Activated T-helper 1 cell treated with Interleukin-2 at 50 U/mL for 16 hours (primary cell): ENCODE data around the gene SLC35F1.

Experiments
- DNase-seq: peaks from one replicate; pipeline ENCODE4 v3.0.0-alpha.2; 2020; ENCODE audit warnings: low read depth

The SLC35F1 gene

GRCh38 chr6:118316796-118317384 is 409.8 kb downstream of the SLC35F1 start:
- DNase-seq: no peak

- no peak for DNase-seq
Observed at GRCh38 chr6:118317581-118318563, 410.8 kb downstream of the SLC35F1 start.

DNA sequence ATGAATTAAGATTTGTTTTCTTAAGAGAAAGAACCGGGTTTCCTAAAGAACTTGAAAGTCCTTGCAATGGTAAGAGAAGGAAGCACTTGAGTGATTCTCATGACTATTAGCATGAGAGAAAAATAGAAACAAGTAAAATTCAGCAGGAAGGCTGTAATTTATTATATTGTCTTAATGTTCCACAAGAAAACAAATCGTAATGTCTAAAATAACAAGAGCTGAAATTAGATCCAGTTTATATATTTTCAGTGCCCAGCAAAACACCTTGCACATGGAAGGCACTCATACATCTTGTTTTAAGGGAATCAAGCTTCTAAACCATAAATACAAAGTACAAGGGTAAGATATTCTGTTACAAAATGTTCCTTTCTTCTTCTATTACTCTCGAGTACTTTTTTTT is 411.6 kb downstream of the SLC35F1 start:
- DNase-seq: no peak

GRCh38 chr6:118319416-118319815 is 412.4 kb downstream of the SLC35F1 start:
- DNase-seq: no peak

- no peak for DNase-seq
Observed at GRCh38 chr6:118319894-118320649, 413.0 kb downstream of the SLC35F1 start.

- DNase-seq: no peak
Observed at GRCh38 chr6:118320652-118321051, 413.6 kb downstream of the SLC35F1 start.

- DNase-seq: no peak
Observed at GRCh38 chr6:118324116-118324515, 417.1 kb downstream of the SLC35F1 start.

GRCh38 chr6:118325220-118325860 is 418.3 kb downstream of the SLC35F1 start:
- DNase-seq: no peak

- no peak for DNase-seq
Observed at GRCh38 chr6:118326712-118327111, 419.6 kb downstream of the SLC35F1 start.

DNA sequence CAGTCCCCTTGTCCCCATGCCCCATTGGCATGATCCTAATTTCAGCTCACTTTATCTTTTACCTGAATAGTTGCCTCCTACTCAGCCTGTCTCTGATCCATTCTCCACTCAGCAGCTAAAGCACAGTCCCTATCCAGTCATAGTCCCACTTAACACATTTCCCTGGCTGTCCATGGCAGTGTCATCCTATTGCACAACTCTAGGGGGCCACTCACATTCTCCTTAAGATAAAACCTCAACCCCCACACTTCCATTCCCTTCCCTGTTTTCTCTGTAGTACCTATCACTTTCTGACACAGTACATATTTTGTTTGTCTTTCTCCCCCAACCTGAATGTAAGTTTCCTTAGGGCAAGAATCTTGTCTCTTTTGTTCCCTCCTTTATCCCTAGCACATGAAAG is 420.2 kb downstream of the SLC35F1 start:
- DNase-seq: no peak

DNA sequence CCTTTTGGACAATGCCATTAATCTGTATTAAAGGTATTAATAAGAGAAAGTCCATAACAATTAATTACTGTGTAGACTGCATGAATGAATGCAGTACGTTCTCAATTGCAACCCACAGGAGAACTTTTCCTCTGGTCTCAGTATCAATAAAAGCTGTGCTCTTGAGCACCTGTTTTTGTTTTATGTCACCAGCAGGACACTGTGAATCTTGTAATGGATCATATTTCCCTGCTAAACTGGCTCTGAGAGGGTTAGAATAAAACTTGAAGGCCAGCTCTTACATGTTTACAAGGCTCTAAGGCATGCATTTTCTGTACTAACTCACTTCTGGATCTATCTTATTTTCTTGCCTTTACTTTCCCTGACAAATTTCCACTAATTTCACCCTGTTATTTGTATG is 426.7 kb downstream of the SLC35F1 start:
- no peak for DNase-seq

DNA sequence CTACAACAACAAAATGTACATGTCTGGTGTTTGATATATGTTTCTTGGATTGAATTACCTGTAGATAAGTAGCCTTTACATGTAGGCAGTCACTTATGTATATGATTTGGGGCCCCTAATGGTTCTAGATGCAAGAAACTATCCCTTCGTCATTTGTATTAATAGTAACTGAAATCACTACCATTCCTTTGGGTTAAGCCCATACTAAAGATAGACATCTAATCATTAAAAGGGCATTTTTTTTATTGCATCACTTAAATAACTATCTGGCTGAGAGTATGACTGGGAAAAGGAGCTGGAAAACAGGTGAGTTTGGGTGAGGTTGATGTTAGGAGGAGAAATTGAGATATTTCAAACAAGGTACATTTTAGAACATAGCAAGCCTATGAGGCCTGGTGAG is 427.6 kb downstream of the SLC35F1 start:
- DNase-seq: no peak

DNA sequence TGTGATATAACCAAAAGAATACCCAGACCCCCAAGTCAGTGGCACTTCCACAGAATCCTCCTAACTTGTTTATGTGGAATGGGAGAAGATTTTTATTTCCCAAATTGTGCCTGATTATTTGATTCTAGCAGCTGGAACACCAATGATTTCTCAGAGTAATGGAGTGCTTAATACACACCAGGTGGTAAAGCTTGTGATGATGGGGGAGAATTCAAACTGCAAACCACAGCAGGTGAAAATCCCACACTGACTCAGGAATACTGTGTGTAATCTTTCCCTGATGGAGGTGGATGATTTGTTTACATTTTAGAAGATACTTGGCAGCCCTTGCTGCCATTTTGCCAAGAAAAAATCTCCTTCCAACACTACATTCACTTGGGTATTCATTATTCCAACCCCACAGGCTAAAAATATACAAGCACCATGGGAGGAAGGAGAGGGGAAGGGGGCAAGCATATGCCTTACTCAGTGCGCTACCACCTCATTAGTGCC is 428.3 kb downstream of the SLC35F1 start:
- DNase-seq: no peak

- no peak for DNase-seq
Observed at GRCh38 chr6:118344014-118344670, 437.1 kb downstream of the SLC35F1 start.

DNA sequence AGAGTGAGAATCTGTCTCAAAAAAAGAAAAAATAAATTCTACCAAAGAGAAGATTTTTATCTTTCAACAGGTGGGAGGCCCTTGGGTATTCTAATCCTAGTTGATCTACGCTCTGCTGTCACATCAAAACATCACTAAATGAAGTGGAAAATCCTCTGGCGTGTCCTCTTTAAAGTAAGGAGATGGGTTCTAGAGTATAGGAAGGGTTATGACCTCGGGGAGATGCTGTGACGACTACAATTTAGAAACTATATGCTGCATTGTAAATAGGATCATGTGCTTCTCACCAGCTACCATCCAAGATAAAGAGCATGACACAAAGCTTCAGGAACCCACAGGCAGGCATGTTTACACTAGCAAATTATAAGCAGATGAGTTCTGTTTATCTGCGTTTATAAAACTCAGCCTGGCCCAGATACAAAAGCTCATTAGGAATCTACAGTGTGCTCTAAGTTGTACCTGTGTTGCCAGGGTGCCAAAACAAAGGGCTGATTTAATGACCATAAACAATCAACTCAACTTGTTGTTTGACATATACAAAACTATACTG is 443.9 kb downstream of the SLC35F1 start:
- DNase-seq: no peak

- DNase-seq: no peak
Observed at GRCh38 chr6:118353564-118353963, 446.5 kb downstream of the SLC35F1 start.

GRCh38 chr6:118354641-118355040 is 447.6 kb downstream of the SLC35F1 start:
- no peak for DNase-seq

DNA sequence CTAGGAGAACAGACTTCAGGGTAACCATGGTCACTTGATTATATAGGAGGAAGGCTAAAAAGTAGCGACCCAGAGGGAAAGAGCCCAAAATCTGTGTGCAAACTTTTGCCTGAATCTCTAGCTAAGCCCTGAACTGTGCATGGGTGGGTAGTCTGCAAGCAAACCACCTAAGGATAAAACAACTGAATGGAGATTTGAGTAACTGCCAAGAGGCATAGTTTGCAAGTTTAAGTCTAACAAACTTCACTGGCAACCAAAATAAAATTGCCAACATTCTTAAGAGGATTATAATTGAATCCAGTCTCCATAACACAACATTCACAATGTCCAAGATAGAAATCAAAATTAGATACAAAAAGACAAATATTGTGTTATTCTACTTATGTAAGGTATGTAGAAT is 449.0 kb downstream of the SLC35F1 start:
- DNase-seq: no peak

GRCh38 chr6:118356686-118357085 is 449.6 kb downstream of the SLC35F1 start:
- DNase-seq: no peak
